Dedifferentiated amniotic fluid mesenchymal stem cell (primary cell): ENCODE results near the gene APOA5.
"Not testable (repeated sequence)": the region's sequence is repeated elsewhere in the genome, so short reads cannot be mapped to it uniquely, and the experiment has no call there.

Source experiments
- DNase-seq: peaks from one replicate; pipeline ENCODE4 v3.0.0-alpha.2; 2016; ENCODE audit errors: extremely low spot score

The APOA5 gene

GRCh38 chr11:116827461-116827860, 35.8 kb upstream of the APOA5 start:
- no peak for DNase-seq

DNA sequence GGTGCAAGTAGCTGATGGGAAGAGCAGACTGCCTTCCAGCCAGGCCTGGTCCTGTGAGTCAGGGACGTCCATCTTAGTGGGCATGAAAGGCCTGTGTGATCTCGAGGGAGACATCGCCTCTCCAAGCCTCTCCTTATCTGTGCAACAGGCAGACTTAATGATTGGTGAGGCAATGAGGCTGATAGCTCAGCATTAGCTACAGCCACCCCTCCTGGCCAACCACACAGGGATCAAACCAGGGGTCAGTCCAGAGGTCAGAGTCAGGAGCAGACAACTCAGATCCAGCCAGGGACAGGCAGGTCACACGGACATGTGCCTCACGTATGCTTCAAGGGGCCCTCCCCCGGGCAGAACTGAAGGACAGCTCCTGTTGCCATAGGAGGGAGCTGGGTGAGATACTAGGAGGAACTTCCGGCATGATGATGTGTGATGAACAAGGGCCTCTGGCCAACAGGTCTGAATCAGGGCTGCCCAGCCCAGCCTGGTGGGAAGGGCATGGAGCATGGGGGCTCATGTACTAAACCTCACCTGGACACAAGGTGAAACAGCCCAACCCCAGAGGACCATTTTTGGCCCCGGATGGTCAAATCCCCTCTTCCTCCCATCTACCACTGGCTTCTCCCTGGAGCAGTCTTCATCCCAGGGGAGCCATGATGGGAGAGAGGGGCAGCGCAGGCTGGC, 35.2 kb upstream of the APOA5 start:
- DNase-seq: no peak

DNA sequence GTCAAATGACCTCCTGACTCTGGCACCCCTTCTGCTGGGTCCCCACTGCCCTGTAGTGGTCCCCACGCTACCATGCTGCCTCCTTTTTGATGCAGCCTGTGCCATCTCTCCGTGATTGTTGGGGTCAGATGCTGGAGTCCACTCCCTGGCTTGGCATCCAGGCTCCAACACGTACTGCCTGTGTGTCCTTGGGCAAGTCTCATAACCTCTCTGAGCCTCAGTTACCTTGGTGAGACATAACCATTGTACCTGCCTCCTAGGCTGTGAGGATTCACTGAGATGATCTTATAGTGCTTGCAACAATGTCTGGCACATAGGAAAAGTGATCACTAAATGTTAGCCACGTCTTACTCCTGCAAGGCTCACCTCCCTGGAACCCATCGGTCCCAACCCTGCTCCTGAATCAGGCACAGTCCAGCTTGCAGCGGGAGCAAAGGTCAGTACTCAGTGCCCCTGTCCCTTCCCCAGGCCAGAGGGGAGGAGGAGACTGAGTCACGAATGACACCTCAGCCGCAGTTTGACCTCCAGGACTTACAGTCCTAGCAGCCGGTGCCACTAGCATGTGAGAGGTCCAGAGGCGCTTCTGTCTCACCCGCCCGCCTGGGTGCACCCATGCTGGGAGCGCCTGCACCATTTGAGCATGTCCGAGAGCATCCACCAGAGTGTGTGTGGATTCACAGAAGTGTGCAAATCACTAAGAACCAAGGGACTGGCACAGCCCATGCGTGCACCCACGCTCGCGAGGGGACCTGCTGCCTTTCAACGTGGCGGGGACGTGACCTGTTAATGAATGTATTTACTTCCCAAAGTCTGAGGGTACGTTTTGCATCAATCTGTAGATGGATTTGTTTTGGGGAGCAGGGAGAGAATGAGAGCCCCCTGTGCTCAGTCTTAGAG, 34.4 kb upstream of the APOA5 start:
- no peak for DNase-seq

GRCh38 chr11:116825434-116825833, 33.8 kb upstream of the APOA5 start:
- no peak for DNase-seq

GRCh38 chr11:116823031-116823843, 31.6 kb upstream of the APOA5 start, which contains the start of gene APOA4:
Gene APOA4 (minus strand): TSS chr11:116823304. CDS start chr11:116823191, 113 bp downstream.
- no peak for DNase-seq

GRCh38 chr11:116822575-116822974, 30.9 kb upstream of the APOA5 start:
- DNase-seq: no peak

DNA sequence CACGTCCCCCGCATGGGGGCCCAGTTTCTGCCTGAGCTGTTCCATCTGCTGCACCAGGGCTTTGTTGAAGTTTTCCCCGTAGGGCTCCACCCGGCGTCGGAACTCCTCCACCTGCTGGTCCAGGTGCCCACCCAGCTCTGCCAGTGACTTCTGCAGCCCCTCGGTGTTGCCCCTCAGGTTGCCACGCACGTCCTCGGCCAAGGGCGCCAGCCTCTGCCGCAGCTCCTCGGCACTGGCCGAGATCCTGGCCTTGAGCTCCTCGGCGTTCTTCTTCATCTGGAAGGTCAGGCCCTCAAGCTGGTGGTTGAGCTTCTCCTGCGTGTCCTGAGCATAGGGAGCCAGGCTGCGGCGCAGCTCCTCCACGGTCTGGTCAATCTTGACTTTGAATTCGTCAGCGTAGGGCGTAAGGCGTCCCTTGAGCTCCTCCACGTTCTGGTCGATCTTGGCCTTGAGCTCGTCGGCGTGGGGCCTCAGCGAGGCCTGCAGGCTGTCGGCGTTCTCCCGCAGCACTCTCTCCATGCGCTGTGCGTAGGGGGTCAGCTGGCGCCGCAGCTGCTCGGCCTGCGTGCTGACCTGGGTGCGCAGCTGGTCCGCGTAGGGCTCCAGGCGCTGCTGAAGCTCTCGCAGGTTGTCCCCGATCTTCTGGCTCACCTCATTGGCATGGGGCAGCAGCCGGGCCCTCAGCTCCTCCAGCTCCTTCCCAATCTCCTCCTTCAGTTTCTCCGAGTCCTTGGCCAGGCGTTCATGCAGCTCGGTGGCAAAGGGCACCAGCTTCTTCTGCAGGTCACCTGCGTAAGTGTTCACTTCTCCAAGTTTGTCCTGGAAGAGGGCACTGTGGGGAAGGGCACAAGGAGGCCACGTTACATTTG, 29.6 kb upstream of the APOA5 start:
- no peak for DNase-seq

- no peak for DNase-seq
Observed at GRCh38 chr11:116819049-116819448, 27.4 kb upstream of the APOA5 start.

DNA sequence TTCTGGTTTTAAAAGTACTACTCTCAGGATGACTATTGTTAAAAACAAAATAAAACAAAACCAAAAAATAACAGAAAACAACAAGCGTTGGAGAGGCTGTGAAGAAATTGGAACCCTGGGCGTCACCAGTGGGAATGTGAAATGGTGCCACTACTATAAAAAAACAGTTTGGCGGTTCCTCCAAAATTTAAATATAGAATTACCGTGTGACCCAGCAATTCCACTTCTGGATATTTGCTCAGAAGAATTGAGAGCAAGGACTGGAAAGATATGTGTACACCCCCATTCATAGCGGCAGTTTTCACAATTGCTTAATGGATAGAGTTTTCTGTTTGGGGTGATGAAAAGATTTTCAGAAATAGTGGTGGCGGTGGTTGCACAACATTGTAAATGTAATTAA, 22.8 kb upstream of the APOA5 start:
- no peak for DNase-seq

DNA sequence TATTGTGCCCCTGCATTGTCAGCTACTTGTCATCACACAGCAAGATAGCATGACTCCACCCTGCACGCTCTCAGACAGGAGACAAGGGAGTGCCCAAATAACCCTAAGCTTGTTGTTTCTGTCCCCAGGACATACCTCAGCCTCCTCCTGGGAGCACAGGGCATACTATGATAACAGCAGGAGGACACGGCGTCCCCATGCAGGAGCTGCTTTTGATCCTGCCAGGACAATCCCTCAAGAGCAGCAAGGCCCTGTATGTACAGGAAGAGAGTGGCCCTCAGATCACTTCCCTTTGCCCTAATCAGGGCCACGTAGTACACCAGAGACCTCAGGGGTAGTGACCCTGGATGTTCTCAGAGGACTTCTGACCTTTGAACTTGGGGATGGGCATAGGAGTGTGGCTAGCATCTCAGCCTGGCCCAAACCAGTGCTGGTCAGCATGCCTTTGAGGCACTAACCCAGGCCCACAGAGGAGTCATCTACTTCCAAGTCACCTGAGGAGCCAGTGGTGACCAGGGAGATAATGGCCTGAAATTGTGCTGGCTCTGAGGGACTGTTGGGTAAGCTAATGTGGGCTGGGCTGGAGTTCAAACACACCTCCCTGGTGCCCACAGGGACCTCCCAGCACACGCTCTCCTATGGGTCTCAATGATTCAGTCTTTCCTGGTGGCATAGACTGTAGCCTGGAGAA, 22.2 kb upstream of the APOA5 start:
- no peak for DNase-seq

GRCh38 chr11:116813170-116813569, 21.5 kb upstream of the APOA5 start:
- no peak for DNase-seq

GRCh38 chr11:116812109-116812508, 20.4 kb upstream of the APOA5 start:
- no peak for DNase-seq

- no peak for DNase-seq
Observed at GRCh38 chr11:116811194-116811593, 19.5 kb upstream of the APOA5 start.

- no peak for DNase-seq
Observed at GRCh38 chr11:116808262-116809175, 16.8 kb upstream of the APOA5 start.

DNA sequence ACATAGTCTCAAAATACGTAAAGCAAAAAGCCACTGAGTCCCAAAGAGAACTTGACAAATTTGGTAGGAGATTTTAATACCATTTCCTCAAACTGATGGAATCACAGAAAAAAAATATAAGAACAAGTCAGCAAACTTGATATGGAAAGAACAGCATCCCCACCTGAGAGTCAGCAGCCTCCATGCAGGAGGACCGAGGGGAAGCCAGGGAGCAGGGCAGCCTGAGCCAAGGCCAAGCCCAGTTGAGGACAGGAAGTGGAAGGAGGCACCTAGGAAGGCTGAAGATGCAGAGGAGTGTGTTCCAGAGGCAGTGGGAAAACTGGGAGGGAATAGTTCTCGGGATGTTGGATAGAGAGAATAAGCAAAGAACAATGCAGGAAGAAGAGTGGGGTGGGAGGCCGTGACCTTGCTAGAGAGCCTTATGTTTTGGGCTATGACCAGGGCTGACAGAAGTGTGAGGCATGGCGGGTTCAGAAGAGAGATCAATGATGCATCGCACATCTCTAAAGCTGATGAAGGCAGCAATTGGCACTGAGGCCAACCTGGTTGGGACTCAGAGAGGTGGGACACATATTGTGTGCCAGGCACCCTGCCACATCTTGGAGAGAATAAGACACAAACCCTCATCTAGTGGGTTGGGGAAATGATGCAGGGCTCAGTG, 16.1 kb upstream of the APOA5 start:
- no peak for DNase-seq

DNA sequence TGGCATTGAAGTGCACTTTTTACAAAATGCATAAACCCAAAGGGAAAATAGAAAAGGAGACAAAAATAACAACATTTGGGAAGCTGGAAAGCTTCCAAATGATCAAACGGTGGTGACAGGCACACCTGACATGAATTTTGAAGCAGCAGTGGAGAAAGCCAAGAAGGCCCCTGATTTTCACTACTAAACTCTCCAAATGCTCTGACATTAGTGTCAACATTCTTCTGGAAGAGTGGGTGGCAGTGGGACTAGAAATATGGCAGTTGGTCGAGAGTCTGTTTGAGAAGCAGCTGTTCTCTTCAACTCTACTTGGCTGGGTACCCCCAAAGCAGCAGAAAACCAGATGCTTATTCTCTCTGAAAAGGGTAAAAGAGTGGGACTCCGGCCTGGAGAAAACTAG, 12.3 kb upstream of the APOA5 start:
- no peak for DNase-seq

GRCh38 chr11:116801662-116802061, 10.0 kb upstream of the APOA5 start:
- not testable (repeated sequence) for DNase-seq

DNA sequence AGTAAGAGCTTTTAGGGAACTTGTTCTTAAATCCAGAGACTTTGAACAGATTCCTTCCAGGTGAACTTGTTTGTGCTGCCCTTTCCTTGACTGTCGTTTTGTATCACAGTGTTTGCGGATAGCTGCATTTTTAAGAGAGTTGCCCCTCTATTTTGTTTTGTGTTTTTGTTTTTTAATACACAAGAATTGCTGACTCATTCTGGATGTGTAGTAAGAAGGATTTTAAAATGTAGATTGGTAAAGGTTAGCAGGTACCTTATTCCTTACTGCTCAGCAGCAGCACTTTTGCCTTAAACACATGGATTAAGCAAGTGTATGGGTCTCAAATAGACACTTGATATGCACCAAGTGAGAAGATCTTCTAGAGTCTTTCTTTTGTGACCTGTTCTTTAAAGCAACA, 8.9 kb upstream of the APOA5 start:
- DNase-seq: no peak

DNA sequence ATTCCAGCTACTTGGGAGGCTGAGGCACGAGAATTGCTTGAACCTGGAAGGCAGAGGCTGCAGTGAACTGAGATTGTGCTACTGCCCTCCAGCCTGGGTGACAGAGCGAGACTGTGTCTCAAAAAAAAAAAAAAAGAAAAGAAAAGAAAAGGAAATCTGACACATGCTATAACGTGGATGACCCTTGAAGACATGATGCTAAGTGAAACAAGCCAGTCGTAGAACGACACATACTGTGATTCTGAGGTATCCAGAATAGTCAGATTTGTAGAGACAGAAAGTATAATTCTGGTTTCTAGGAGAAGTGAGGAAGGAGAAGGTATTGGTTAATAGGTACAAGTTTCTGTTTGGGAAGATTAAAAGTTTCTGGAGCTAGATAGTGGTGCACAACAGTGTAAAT, 6.7 kb upstream of the APOA5 start:
- DNase-seq: no peak
